H9 (cell line): ENCODE results near the gene VSIG2. TPM values are rescaled to one million over a fixed set of nuclear protein-coding genes. Genes with fewer than 3 reads are reported as not detected.

ENCODE experiments used
- DNase-seq: peaks from one replicate; pipeline ENCODE4 v3.0.0-alpha.2; 2017
- H2AFZ ChIP-seq: one replicate; pipeline ENCODE4 v1.6.1; 2013; ENCODE audit warnings: mild to moderate bottlenecking, low read length, control low read depth, moderate library complexity
- H2AK5ac ChIP-seq: 2 replicates; pipeline ENCODE4 v1.6.1; 2013; ENCODE audit warnings: low read length, control low read depth, mixed read lengths; ENCODE audit not compliant: insufficient read length
- H2BK120ac ChIP-seq: one replicate; pipeline ENCODE4 v1.6.1; 2013; ENCODE audit warnings: low read depth, mild to moderate bottlenecking, low read length, control low read depth, inconsistent platforms; ENCODE audit not compliant: poor library complexity, severe bottlenecking
- H2BK12ac ChIP-seq: 2 replicates; pipeline ENCODE4 v1.6.1; 2013; ENCODE audit warnings: low read length, control low read depth, mixed read lengths, low read depth; ENCODE audit not compliant: insufficient read length
- H2BK15ac ChIP-seq: 2 replicates; pipeline ENCODE4 v1.6.1; 2013; ENCODE audit warnings: low read depth, low read length, control low read depth
- H2BK20ac ChIP-seq: one replicate; pipeline ENCODE4 v1.6.1; 2013; ENCODE audit warnings: low read depth, mild to moderate bottlenecking, low read length, control low read depth, inconsistent platforms; ENCODE audit not compliant: poor library complexity, severe bottlenecking
- H2BK5ac ChIP-seq: 2 replicates; pipeline ENCODE4 v1.6.1; 2013; ENCODE audit warnings: low read length, control low read depth, mixed read lengths; ENCODE audit not compliant: insufficient read length
- H3K14ac ChIP-seq: 2 replicates; pipeline ENCODE4 v1.6.1; 2013; ENCODE audit warnings: low read length, control low read depth; ENCODE audit not compliant: insufficient read depth
- H3K18ac ChIP-seq: 2 replicates; pipeline ENCODE4 v1.6.1; 2013; ENCODE audit warnings: low read depth, mild to moderate bottlenecking, mixed read lengths, low read length, control low read depth; ENCODE audit not compliant: insufficient read length
- H3K23ac ChIP-seq: 2 replicates; pipeline ENCODE4 v1.6.1; 2013; ENCODE audit warnings: low read length, control low read depth, mixed read lengths, low read depth; ENCODE audit not compliant: insufficient read length
- H3K23me2 ChIP-seq: 2 replicates; pipeline ENCODE4 v1.6.1; 2013; ENCODE audit warnings: low read depth, mild to moderate bottlenecking, mixed read lengths, low read length, control low read depth; ENCODE audit not compliant: insufficient read length, poor library complexity, severe bottlenecking
- H3K27ac ChIP-seq: 2 replicates; pipeline ENCODE4 v1.5.1; 2013; ENCODE audit warnings: low read length, control low read depth, mixed read lengths, low read depth; ENCODE audit not compliant: insufficient read length
- H3K27me3 ChIP-seq: 2 replicates; pipeline ENCODE4 v1.6.1; 2013; ENCODE audit warnings: low read length, control low read depth, inconsistent platforms; ENCODE audit not compliant: insufficient read depth
- H3K4ac ChIP-seq: 2 replicates; pipeline ENCODE4 v1.6.1; 2013; ENCODE audit warnings: low read depth, mild to moderate bottlenecking, control low read depth, inconsistent platforms, low read length, moderate library complexity
- H3K4me1 ChIP-seq: 2 replicates; pipeline ENCODE4 v1.6.1; 2013; ENCODE audit warnings: low read length, control low read depth, inconsistent platforms; ENCODE audit not compliant: insufficient read depth
- H3K4me2 ChIP-seq: 2 replicates; pipeline ENCODE4 v1.6.1; 2013; ENCODE audit warnings: low read length, control low read depth, mixed read lengths; ENCODE audit not compliant: insufficient read length, insufficient read depth
- H3K56ac ChIP-seq: 2 replicates; pipeline ENCODE4 v1.6.1; 2013; ENCODE audit warnings: low read depth, mild to moderate bottlenecking, mixed read lengths, low read length, control low read depth; ENCODE audit not compliant: insufficient read length
- H3K79me1 ChIP-seq: 2 replicates; pipeline ENCODE4 v1.6.1; 2013; ENCODE audit warnings: low read depth, mild to moderate bottlenecking, moderate library complexity, low read length, control low read depth, inconsistent platforms; ENCODE audit not compliant: insufficient read depth, poor library complexity, severe bottlenecking
- H3K79me2 ChIP-seq: 2 replicates; pipeline ENCODE4 v1.6.1; 2013; ENCODE audit warnings: low read length, control low read depth, inconsistent platforms; ENCODE audit not compliant: insufficient read depth
- H3K9ac ChIP-seq: 2 replicates; pipeline ENCODE4 v1.6.1; 2013; ENCODE audit warnings: low read length, control low read depth, mixed read lengths; ENCODE audit not compliant: insufficient read length; ENCODE audit errors: extremely low read depth
- H3K9me3 ChIP-seq: one replicate; pipeline ENCODE4 v1.6.1; 2013; ENCODE audit warnings: low read depth, low read length, inconsistent platforms; ENCODE audit not compliant: control insufficient read depth
- H3T11ph ChIP-seq: one replicate; pipeline ENCODE4 v1.6.1; 2013; ENCODE audit warnings: mild to moderate bottlenecking, low read length, control low read depth, inconsistent platforms
- H4K20me1 ChIP-seq: one replicate; pipeline ENCODE4 v1.6.1; 2013; ENCODE audit not compliant: control insufficient read depth, insufficient read length, insufficient read depth
- H4K5ac ChIP-seq: 2 replicates; pipeline ENCODE4 v1.6.1; 2013; ENCODE audit warnings: low read depth, mild to moderate bottlenecking, mixed read lengths, low read length, control low read depth; ENCODE audit not compliant: insufficient read length
- H4K8ac ChIP-seq: replicated peaks from 2 replicates; pipeline ENCODE4 v1.6.1; 2013; ENCODE audit warnings: low read length, control low read depth, mixed read lengths, low read depth; ENCODE audit not compliant: insufficient read length
- H4K91ac ChIP-seq: 2 replicates; pipeline ENCODE4 v1.6.1; 2013; ENCODE audit warnings: low read depth, mild to moderate bottlenecking, moderate library complexity, mixed read lengths, low read length, control low read depth; ENCODE audit not compliant: insufficient read length
- H3K27ac Mint-ChIP-seq, 3 experiments: 2 replicates in 2 of 3; 3 replicates in 1 of 3; pipeline ENCODE4 v1.8.0; 2020 to 2021; ENCODE audit warnings: mixed read lengths in 3 of 3, mild to moderate bottlenecking in 1 of 3, moderate library complexity in 1 of 3
- H3K27me3 Mint-ChIP-seq: 2 replicates; pipeline ENCODE4 v1.8.0; 2021; ENCODE audit warnings: low read depth, mild to moderate bottlenecking, moderate library complexity, mixed read lengths
- H3K36me3 Mint-ChIP-seq, 3 experiments: 2 replicates in 2 of 3; 3 replicates in 1 of 3; pipeline ENCODE4 v1.8.0; 2020 to 2021; ENCODE audit warnings: low read depth in 3 of 3, mixed read lengths in 3 of 3; ENCODE audit not compliant: insufficient read depth in 1 of 3
- H3K4me1 Mint-ChIP-seq, 2 experiments: 2 replicates each; pipeline ENCODE4 v1.8.0; 2020; ENCODE audit warnings: mixed read lengths in 2 of 2
- H3K4me3 Mint-ChIP-seq, 2 experiments: 2 replicates in 1 of 2; 3 replicates in 1 of 2; pipeline ENCODE4 v1.8.0; 2020 to 2021; ENCODE audit warnings: mild to moderate bottlenecking in 2 of 2, mixed read lengths in 2 of 2, moderate library complexity in 1 of 2
- H3K9me3 Mint-ChIP-seq, 2 experiments: 2 replicates in 1 of 2; 3 replicates in 1 of 2; pipeline ENCODE4 v1.8.0; 2020; ENCODE audit warnings: mild to moderate bottlenecking in 2 of 2, mixed read lengths in 2 of 2, moderate library complexity in 1 of 2
- CTCF ChIP-seq: fragments of 200-600 bp; sonication (generic); conservative IDR thresholded peaks from 3 replicates; pipeline ENCODE4 v1.8.0; 2021; ENCODE audit warnings: antibody characterized with exemption, mild to moderate bottlenecking
- WGBS: extraction: QIAGEN DNeasy Blood & Tissue Kit; methylation state at CpG from one replicate; pipeline ENCODE4 v1.1.7; 2013; ENCODE audit warnings: missing lambda C conversion rate, low lambda C conversion rate, mixed read lengths; ENCODE audit not compliant: insufficient read length; ENCODE audit errors: extremely low coverage; 5-methylcytosine and 5-hydroxymethylcytosine counted together
- total RNA-seq: library from RNA; stranded (reverse); gene quantifications from 2 replicates; pipeline ENCODE4 v1.2.1, GENCODE V29; 2021

VSIG2 gene
- total RNA-seq, 1 experiment from 2014 or later = not detected

DNA sequence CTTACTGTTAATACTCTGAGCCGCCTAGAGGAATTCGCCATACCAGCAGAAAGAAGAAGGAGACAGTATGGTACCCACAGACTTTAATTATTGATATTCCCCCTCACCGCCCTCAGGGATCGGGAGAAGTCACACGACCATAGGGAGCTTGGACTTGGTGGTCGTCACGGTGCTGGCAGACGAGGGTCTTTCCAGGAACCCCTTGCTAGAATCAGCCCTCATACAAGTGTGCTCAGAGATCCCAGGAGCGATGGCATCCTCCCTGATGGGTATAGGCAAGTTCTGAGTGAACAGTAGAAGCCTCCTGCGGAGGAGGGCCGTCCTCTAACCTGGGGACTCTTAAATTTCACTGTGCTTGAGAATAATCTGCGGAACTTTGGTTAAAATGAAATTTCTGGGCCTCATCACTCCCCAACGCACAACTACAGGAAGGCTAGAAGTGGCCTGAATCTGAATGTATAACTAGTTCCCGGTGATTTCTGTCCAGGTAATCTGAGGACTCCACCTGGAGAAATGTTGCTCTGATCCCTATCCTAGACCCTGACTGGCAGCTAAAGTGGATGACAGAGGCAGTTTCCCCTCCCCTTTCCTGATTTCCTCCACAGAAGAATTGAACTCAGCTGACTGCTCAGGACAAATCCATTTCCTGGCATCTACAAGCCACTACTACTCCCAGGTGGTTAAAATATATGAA lies 4.5 kb downstream of the VSIG2 start:
- Mint-ChIP-seq H3K27me3 (peaks cover 87% of the 10 kb centered on the region), H3K9me3 (peaks cover 3 to 7% of the 10 kb centered on the region in 2 experiments; a peak in 2 of 5 replicates), H3K4me3 (peak overlapping the region; percentile 79 to 92), H3K4me1 (peaks cover 21 to 38% of the 10 kb centered on the region in 2 experiments), H3K36me3 (no peaks in the 10 kb centered on the region; a peak in 2 of 7 replicates), H3K27ac (no peak overlapping the region)
- H2BK12ac ChIP-seq = no peak overlapping the region
- no peak overlapping the region for H2AFZ ChIP-seq
- no peak overlapping the region for H2BK120ac ChIP-seq
- no peak overlapping the region for H4K91ac ChIP-seq
- H3K18ac ChIP-seq = no peak overlapping the region
- no peaks in the 10 kb centered on the region for H3K9me3 ChIP-seq
- no peak overlapping the region for H4K8ac ChIP-seq
- no peak overlapping the region for H3K9ac ChIP-seq
- no peak overlapping the region for H2BK15ac ChIP-seq
- TF ChIP-seq CTCF = no peak
- no peak overlapping the region for H3K4ac ChIP-seq
- H3K23me2 ChIP-seq = peaks cover 22% of the 10 kb centered on the region
- no CpG with 5 or more reads among the region's 14 CpGs for WGBS
- DNase-seq = no peak
- H3K56ac ChIP-seq = no peak overlapping the region
- peak overlapping the region; percentile 51 for H3K4me2 ChIP-seq
- H3K23ac ChIP-seq = no peak overlapping the region
- no peak overlapping the region for H3K14ac ChIP-seq
- no peak overlapping the region for H4K5ac ChIP-seq
- peaks cover 89% of the 10 kb centered on the region for H3K27me3 ChIP-seq
- no peaks in the 10 kb centered on the region for H4K20me1 ChIP-seq
- H3T11ph ChIP-seq = no peak overlapping the region
- no peaks in the 10 kb centered on the region for H3K79me2 ChIP-seq
- no peaks in the 10 kb centered on the region for H3K79me1 ChIP-seq
- H2AK5ac ChIP-seq = no peak overlapping the region
- no peak overlapping the region for H2BK5ac ChIP-seq
- H2BK20ac ChIP-seq = no peak overlapping the region
- H3K27ac ChIP-seq = no peak overlapping the region
- peaks cover 2% of the 10 kb centered on the region; the same call in 1 of the 2 replicates for H3K4me1 ChIP-seq
